GM12878 (cell line): Measurements from ENCODE around the gene AGBL3. TPM values are rescaled to one million over a fixed set of nuclear protein-coding genes. Genes with fewer than 3 reads are reported as not detected.

Source experiments
- CBFB ChIP-seq: IDR thresholded peaks from 2 replicates; pipeline ENCODE4 v1.6.1; 2016; ENCODE audit warnings: antibody characterized with exemption, low read depth
- ETV6 ChIP-seq, 2 experiments: fragments of 450-650 bp in 1 of 2; IDR thresholded peaks in 1 of 2; conservative IDR thresholded peaks in 1 of 2; 2 replicates each; pipeline ENCODE4 v1.6.1; 2014; ENCODE audit warnings: antibody characterized with exemption in 1 of 2, borderline replicate concordance in 1 of 2, low read depth in 1 of 2, mild to moderate bottlenecking in 1 of 2, moderate library complexity in 1 of 2
- HDAC6 ChIP-seq: fragments of 200-600 bp; sonication (generic); IDR thresholded peaks from one replicate; pipeline ENCODE4 v1.8.0; 2017; ENCODE audit warnings: antibody characterized with exemption; ENCODE audit not compliant: unreplicated experiment
- IRF4 ChIP-seq: IDR thresholded peaks from 2 replicates; pipeline ENCODE4 v1.6.1; 2011; ENCODE audit warnings: low read depth, low read length
- MLLT1 ChIP-seq: fragments of 450-650 bp; IDR thresholded peaks from 2 replicates; pipeline ENCODE4 v1.6.1; 2016; ENCODE audit warnings: mild to moderate bottlenecking
- POLR2AphosphoS2 ChIP-seq: IDR thresholded peaks from 2 replicates; pipeline ENCODE4 v1.6.1; 2011; ENCODE audit warnings: low read depth, mild to moderate bottlenecking, low read length, improper control_type of control experiment, moderate library complexity
- RB1 ChIP-seq: fragments of 450-650 bp; formaldehyde crosslinking; IDR thresholded peaks from 2 replicates; pipeline ENCODE4 v1.6.1; 2017; ENCODE audit warnings: mild to moderate bottlenecking, borderline replicate concordance
- REST ChIP-seq: IDR thresholded peaks from 2 replicates; pipeline ENCODE4 v1.6.1; 2012; ENCODE audit warnings: mild to moderate bottlenecking, low read depth, low read length
- RUNX3 ChIP-seq: IDR thresholded peaks from 2 replicates; pipeline ENCODE4 v1.6.1; 2012; ENCODE audit warnings: low read length, inconsistent platforms
- SREBF1 ChIP-seq: IDR thresholded peaks from 2 replicates; pipeline ENCODE4 v1.6.1; 2012; ENCODE audit warnings: mild to moderate bottlenecking, low read length
- USF2 ChIP-seq: IDR thresholded peaks from 2 replicates; pipeline ENCODE4 v1.6.1; 2011; ENCODE audit warnings: low read depth, low read length, improper control_type of control experiment, borderline replicate concordance
- ZBTB33 ChIP-seq: fragments of 450-650 bp; IDR thresholded peaks from 2 replicates; pipeline ENCODE4 v1.6.1; 2017; ENCODE audit warnings: mild to moderate bottlenecking
- polyA plus RNA-seq, 11 experiments: library from polyadenylated mRNA; depleted of rRNA in 4 of 11; unstranded in 6 of 11; stranded (reverse) in 5 of 11; fragments of >200 nt; fragmentation: Nextera tagmentation in 4 of 11; fragmentation: Illumina TruSeq in 1 of 11; extraction: Ambion mirVana in 4 of 11; extraction: Trizol in 1 of 11; gene quantifications; 1 replicate in 1 of 11; 2 replicates in 10 of 11; pipeline versions ENCODE4 v1.2.1 to v1.2.3, GENCODE V29; 2011 to 2016; ENCODE audit warnings: inconsistent platforms in 2 of 11, missing spikeins in 2 of 11, low read depth in 1 of 11
- total RNA-seq, 4 experiments: library from RNA; depleted of rRNA in 3 of 4; stranded (reverse); fragments of >200 nt in 3 of 4; fragmentation: Illumina TruSeq in 1 of 4; extraction: Trizol in 1 of 4; gene quantifications; 2 replicates each; pipeline versions ENCODE4 v1.2.1 to v1.2.3, GENCODE V29; 2013 to 2021

AGBL3 gene
- total and polyA plus RNA-seq, 10 of the 15 experiments (the other 5 are each of a cell fraction or from before 2014, with no cell fraction given): 0.82 to 12.4 (median 3.7) TPM

GRCh38 chr7:134985894-134986362 lies 380 bp upstream of the AGBL3 start (continued):
- no peak for TF ChIP-seq ZBTB33
- TF ChIP-seq HDAC6: no peak
- TF ChIP-seq SREBF1: no peak
- no peak for TF ChIP-seq CBFB
- TF ChIP-seq REST: no peak
- no peak for TF ChIP-seq USF2
- TF ChIP-seq POLR2AphosphoS2: no peak
- TF ChIP-seq RUNX3: peak; percentile 37; the same call in 1 of the 2 replicates
- TF ChIP-seq IRF4: no peak
- TF ChIP-seq MLLT1: peak; percentile 58
- no peak for TF ChIP-seq RB1
- TF ChIP-seq ETV6 (conservative IDR thresholded peaks at IDR 0.05 in 1 of 2, IDR thresholded peaks at IDR 0.05 in 1 of 2; ENCODE audit: borderline replicate concordance in 1 of 2, low read depth in 1 of 2): 0 out of 4 replicates have a peak, but pooled peaks of 1 of the 2 experiments have one; percentile 14
- TF ChIP-seq, all 136 proteins: peak for 8
